Activated T-cell treated with anti-CD3 and anti-CD28 coated beads for 48 hours (primary cell): ENCODE measurements around the gene ZBTB24.

Experiments used
- DNase-seq: peaks from one replicate; pipeline ENCODE4 v3.0.0-alpha.2; 2020; ENCODE audit warnings: low read depth

ZBTB24 gene

DNA sequence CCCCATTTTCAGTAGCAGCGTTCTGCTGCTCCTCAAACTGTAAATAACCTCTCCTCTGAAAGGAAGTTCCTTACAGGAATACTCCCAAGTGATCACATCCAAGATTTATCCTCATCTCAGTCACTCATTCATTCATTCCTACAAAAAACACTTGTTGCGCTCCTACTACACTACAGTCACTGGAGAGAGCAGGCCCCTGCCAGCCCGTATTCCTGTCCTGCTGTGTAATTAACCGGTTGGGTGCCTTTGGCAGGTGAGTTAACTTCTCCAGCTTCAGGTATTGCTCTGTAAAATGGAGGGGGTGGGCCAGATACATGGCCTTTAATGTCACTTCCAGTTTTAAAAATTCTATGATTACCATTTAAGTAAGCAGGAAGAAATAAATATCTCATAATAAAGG is 15.0 kb upstream of the ZBTB24 start:
- DNase-seq: no peak

DNA sequence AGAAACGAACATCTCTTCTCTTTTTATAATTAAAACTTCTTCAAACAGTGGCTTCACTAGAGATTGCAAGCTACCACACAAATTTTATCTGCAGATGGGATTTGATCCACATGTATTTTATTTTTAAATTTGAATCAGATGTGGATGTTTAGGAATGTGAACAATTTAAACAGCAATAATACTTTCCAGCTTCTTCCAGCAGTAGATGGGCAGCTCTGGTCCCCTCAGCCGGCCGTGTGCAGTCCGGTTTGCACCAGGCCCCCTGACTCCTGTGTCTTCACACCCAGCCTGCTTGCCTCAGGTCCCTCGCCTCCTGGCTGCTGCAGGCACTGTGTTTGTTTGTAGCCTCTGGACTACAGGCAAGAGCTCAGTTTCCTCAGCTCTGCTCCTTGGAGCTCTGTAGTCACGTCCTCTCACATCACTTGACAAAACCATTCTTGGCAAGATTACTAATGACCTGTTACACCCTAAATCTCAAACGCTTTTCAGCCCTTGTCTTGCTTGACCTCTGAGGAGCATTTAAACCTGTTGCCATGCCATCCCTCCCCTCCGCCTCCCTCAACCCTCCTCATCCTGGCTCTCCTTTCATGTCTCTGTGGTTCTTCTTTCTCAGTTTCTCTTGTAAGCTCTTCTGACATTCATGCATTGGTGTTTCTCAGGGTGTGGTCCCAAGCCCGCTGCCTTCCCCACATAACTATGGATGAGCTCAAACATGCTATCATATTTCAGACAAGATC is 13.2 kb upstream of the ZBTB24 start:
- no peak for DNase-seq

DNA sequence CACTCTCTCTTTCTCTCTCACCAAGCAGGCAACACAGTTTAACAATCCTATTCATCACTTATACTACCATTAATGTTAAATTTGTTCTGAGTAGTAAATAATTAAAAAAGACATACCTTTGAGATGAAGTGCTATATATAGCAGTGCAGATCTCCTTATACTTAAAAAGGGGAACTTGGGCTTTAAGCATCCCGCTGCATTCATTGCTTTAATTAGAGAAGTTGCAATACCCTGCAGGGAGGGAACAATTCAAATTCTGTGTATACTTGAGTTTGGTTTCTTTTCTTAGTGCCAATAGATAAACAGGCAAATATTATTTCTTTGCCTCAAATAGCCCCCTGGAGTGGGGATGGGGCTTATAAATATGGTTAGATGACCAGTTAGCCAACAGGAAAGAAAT is 10.8 kb upstream of the ZBTB24 start:
- no peak for DNase-seq

DNA sequence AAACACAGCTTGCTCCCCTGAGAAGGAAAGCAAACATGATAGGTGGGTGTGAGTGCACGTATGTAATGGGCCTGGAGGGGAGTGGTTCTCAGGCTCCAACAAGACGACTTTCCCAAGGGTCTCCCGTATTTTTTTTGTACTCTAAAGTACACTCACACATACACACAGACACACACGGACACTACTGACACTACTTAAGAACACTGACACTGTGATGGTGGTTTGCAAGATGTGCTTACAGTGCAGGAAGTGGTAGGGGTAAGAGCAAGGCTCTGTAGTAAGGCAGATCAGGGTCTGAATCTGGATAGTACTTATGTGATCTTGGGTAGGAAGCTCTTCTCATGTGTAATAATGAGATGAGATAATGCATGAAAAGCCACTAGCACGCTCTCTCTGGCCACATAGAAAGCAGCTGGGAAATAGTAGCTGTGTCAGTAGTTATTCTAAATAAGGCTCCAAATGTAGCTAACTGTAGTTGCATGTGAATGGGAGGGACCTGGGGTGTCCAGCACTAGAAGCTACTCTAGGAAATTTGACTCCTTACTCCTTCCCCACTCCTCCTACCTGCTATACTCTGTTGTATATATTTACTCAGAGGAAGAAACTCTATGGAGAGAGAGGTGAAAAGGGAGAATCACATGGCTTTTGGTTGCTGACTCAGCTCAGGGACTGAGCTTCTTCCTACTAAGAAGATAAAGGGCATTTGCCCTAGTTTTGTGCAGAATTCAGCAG is 8.4 kb upstream of the ZBTB24 start:
- DNase-seq: no peak

DNA sequence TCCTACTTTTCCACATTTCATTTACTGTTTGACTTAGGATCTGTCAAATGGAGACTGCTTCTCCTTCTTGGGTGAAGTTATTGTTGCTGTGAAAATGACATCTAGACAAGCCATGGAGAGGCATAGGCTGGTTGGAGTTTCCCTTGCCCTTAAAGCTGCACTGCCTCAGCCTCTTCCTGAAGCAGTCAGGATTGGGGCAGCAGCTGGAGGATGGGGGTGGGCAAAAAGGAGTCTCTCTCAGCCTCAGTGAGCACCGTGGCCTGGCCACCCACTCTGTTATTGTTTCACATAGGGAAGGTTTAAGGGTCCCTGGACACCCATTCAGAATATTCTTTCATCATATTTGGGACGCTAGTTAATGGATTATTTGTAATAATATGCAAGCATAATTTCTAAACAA is 7.7 kb upstream of the ZBTB24 start:
- DNase-seq: no peak

DNA sequence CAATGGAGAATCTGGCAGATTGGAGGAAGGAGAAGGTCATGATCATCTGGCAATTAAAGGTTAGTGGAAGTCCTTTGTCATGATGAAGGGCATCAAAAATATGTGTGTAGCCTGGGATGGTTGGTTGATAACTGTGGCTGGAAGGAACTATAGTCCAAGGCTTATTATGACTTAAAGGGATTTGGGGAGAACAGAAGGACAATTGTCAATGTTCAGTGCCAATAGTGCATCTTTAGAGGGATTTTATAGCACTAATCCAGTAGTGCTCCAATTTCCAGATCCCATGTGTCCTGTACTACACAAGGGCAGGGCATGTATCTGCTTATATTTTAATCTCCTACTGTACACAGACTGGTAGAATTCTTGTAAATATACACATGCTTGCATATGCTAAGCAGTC is 5.0 kb upstream of the ZBTB24 start:
- no peak for DNase-seq

DNA sequence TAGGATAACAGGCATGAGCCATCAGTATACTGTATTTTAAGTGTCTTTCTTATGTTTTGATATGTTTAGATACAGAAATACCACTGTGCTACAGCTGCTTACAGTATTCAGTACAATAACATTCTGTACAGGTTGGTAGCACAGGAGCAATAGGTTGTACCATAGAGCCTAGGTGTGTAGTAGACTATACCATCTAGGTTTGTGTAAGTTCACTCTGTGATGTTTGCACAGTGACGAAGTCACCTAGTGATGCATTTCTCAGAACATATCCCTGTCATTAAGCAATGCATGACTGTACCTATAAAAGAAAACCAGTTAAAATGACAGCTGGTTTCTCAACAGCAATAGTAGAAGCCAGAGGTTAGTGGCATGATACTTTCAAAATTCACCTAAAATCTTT is 3.0 kb upstream of the ZBTB24 start:
- DNase-seq: no peak

DNA sequence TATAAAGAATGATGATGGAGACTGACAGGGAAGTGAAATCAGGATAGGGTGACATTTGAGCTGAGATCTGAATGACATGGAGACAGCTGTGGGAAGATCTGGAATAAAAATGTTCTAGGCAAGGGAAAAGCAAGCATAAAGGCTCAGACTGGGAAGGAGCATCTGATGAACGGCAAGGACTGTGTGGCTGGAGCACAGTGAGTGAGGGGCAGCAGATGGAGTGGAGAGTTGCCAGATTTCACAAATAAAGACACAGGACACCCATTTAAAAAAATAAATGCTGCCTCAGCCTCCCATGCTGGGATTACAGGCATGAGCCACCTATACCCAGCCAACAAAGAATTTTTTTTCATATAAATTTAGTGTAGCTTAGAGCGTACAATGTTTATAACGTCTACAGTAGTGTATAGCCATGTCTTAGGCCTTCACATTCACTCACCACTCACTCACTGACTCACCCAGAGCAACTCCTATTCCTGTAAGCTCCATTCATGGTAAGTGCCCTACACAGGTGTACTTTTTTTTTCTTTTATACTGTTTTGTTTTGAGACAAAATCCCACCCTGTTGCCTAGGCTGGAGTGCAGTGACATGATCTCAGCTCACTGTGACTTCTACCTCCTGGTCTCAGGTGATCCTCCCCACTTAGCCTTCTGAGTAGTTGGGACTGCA is 2.4 kb upstream of the ZBTB24 start:
- no peak for DNase-seq

DNA sequence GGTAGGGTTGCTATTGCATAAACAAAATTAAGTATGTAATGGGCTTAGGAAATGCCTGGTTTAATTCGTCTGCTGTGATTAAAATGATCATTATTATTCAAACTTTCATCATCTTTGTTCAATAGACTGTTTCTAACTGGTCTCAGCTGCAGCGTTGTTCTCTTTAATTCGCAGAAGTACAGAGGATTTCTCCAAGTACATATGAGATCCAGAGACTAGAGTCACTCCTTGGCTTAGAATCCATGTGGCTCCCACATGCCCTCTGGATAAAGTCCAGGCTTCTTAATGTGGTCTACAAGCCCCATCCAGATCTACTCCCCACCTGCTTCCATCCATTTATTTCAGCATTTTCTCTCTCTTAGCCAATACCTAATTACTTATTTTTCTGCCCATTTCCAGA is 1.1 kb upstream of the ZBTB24 start:
- no peak for DNase-seq

DNA sequence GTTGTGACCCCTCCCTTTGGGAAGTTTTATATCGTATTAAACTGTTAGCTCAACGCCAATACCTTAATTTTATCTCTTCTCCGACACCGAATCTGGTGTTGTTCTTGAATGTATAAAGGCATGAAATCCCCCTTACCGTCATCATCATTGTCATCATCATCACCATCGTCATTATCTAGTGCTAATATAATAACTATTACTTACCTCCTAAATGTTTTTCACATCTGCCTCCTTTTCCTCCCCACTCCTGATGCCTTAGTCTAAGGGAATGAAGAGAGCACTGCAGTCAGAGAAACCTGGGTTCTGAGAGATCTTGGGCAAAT is 677 bp upstream of the ZBTB24 start:
- DNase-seq: no peak

DNA sequence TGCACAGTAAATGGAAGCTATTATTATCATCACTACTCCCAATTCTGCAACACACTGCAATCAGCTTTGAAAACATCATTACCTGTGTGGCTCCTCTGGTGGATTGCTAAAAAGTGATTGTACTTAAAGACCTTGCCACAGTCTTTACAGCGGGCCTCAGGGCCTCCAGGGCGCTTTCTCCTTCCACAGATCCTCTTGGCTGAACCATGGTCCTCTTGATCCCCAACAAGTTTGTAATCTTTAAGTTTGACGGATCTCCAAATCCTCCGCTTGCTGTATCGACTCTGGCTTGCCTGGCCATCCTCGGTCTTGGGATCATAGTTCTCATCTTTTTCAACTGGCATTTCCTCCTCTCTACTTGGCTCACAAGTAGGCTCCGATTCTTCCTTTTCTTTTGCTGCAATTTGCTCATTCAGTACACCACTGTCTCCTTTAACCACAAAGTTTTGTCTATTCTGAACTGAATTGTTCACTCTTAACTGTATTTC is 2.0 kb downstream of the ZBTB24 start:
- DNase-seq: no peak

DNA sequence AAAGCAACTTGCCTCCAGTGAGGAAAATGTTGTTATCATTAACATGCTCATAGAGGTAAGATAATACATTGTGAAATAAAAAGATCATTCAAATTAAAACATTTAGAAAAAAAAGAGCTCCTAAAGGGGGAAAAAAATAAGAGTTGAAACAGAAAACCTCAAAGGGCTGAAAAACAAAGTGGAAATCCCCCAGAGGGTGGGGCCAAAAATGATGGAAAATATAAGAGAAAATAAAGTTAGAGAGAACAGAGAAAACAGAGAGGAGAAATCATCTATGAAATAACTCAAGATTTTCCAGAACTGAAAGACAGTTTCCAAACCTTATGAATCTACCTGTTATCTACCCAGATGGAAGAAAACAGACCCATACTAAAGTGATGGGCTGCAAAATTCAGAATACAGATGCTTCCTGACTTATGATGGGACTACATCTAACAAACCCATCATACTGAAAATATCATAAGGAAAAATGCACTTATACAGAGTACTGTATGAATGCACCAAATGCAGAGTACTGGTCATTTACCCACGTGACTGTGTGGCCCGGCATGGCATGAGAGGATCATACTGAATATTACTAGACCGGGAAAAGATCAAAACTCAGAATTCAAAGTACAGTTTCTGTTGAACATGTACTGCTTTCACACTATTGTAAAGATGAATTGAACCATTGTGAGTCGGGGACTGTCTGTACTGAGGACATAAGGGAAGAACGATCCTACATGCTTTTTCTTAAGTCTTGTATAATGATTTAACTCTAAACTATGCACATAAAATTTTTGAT is 4.0 kb downstream of the ZBTB24 start:
- DNase-seq: no peak

DNA sequence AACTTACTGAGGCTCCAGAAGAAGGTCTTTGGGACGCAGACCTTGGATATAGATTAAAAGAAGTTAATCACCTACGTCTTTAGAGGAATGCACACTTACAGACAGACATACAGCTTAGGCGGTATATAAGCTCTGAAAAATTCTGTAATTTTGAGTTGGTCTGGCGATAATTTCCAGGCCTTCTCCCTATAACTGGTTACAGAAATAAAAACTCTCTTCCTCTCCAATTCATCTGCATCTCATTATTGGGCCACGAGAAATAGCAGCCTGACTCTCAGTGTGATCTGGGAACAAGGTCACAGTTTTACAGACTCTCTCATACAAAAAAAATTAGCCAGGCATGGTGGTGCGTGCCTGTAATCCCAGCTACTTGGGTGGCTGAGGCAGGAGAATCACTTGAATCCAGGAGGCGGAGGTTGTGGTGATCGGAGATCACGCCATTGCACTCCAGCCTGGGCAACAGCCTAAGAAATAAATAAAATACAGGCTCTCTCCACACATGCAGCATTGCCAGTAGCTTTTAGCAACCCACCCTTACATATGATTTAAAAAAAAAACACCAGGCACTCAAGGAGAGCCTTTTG is 4.7 kb downstream of the ZBTB24 start:
- no peak for DNase-seq

DNA sequence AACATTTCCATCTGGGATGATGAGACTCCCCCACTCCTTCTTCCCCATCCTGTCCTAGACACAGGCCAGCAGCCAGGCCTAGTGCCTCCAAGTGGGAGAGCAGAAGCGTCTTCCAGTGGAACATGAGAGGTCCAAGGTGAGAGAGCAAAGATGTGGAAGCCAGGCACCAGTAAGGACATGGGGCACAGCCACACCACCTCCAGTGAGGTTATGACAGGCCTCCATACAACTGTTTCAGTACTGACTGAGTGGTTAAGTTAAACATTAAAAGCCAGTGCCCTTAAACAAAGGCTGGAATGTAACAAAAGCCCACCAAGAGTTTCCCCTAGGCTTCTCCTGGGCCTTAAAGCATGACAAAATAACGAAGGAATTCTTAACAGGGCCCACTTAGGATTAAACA is 5.3 kb downstream of the ZBTB24 start:
- DNase-seq: no peak

DNA sequence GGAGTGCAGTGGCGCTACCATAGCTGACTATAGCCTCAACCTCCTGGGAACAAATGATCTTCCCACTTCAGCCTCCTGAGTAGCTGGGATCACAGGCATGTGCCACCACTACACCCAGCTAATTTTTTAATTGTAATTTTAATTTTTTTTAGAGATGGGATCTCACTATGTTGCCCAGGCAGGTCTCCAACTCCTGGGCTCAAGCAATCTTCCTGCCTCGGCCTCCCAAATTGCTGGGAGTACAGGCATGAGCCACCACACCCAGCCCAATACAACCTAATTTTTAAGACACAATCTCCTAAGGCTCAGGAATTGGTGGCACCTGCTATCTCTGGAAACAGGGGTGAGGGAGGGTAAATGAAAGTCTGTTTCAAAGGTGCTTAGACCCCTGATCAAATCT is 5.8 kb downstream of the ZBTB24 start:
- no peak for DNase-seq

DNA sequence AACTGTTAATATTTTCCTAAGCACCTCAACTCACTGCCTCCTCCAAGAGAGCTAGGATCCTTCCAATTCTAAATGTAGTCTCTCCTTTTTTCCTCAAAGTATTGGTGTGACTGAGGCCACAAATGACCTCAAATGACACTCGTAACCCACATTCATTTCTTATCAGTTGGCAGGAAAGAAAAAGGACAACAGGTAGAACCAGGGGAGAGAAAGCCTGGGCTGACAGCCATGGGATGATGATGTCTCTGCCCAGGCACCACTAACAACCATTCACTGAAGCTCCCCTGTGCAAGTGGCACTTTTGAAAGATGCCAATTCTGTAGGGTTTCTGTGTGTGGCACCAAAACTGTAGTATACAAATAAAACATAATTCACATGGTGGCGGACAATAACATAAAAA is 7.4 kb downstream of the ZBTB24 start:
- no peak for DNase-seq

DNA sequence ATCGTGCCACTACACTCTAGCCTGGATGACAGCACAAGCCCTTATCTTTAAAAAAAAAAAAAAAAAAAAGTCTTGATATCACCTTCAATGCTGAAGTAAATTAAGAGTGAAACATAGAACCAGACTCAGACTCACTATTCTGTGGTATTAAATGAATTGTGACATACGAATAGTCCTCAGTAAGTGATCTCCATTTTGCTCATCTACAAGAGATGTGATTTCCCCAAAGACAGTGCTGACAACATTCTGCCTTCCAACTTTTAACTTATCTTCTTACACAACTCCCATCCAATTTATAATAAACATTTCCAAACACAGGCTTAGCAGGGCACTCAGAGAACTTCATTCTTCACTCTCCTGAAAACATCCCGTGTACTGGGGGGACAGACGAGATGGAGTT is 8.0 kb downstream of the ZBTB24 start:
- DNase-seq: no peak

DNA sequence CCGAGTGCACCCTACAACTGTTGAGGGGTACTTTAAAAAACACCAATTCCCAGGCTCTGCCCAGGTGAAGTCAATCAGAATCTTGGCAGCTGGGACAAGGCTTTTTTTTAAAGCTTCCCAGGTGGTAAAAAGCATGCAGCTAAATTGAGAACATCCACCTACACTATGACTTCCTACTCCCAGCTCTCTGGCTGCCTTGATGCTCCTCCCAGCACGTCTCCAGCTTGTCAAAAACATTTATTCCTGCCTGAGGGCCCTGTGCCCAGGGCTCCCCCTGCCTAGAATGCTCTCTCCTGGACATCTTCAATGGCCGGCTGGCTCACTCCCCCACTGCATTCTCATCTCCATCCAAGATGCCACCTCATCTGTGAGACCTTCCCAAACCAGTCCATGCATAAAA is 9.9 kb downstream of the ZBTB24 start:
- DNase-seq: no peak

DNA sequence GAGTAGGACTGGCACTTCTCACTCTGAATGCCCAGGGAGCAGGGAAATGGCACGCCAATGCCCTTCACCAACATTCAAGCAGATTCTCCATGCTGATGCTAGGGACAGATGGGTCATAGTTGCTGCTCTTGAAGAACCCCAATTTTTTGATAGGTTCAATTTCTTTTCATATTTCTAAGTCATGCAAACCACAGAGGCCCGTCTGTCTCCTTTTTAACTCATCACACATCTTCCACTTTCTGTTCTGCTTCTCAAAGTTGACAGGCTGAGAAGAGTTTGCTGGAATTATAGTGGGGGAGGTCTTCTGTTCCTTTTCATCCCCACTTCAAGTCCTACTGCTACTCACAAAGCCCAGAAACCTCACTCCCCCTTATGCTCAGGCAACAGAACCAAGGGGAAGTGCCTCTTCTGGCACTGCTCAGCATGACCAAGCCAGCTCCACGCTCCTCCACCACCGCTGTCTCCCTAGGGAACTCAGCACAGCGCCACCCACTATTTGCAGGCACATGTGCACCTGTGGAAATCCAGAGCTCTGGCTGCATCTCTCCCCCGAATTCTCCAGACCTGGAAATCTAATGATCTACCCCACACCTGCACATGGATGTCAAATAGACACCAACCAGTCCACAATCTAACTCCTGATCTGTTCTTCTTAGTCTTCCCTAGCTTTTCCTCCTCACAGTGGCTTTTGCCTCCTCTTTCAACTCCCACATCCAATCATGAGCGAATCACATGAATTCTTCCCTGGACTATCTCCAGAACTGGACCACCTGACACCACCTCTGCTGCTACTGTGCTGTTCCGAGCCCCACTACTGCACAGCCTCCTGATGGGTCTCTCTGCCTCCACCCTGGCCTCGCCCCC is 10.7 kb downstream of the ZBTB24 start:
- no peak for DNase-seq

DNA sequence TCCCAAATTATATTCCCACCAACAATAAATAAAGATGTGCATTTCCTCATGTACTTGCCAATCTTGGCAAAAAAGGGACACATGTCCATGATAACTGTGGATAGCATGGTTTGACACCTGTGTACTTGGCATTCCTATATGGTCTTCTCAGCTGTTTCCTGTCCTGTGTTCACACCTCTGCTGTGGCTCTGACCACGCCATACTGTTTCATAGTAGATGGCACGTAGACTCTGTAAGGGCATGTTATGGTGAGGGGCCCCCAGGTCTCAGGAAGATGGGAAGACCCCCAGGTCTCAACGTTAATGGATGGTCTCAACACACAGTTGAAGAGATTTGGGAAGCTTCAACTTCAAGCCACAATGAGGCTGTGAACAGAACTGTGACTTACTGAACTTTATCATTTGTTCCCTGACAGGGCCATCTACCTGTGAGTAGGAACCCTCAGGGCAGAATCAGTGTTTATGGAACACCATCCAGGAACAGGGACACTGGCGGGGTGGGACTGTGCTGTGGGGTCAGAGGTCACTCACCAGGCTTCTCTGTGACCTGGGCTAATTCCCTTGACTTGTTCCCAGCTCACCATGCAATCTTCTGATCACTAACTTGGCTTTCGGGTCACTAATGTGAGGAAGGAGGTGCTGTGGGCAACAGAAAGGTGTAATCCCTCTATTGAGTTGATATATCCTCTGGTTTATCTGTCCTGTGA is 11.8 kb downstream of the ZBTB24 start:
- DNase-seq: no peak
